Measurements from ENCODE around the gene CLBA1. TPM values are rescaled to one million over a fixed set of nuclear protein-coding genes. Genes with fewer than 3 reads are reported as not detected.

The CLBA1 gene
- total RNA-seq, 1 experiment from 2014 or later, result 14.8 TPM

GRCh38 chr14:104940526-104941150 lies 45.0 kb upstream of the CLBA1 start:
- H3K27ac ChIP-seq (ENCODE audit: low read depth, low read length), result no peak overlapping the region
- peak; percentile 75 for ATAC-seq
- no TSS peak for BruUV-seq (replicated peaks)
- no peaks in the 10 kb centered on the region for H3K36me3 ChIP-seq (ENCODE audit: control insufficient read depth in 1 of 2, insufficient read depth in 2 of 2, low read length in 2 of 2)
- H3K4me1 ChIP-seq (ENCODE audit: control insufficient read depth in 1 of 2, insufficient read depth in 2 of 2, low read length in 2 of 2), result no peaks in the 10 kb centered on the region
- no peak overlapping the region for H2AFZ ChIP-seq (ENCODE audit: low read depth, low read length, poor library complexity, severe bottlenecking)
- H3K9me3 ChIP-seq (ENCODE audit: control insufficient read depth in 1 of 2, insufficient read depth in 1 of 2, low read depth in 1 of 2, low read length in 2 of 2), result no peaks in the 10 kb centered on the region
- ChIA-PET POLR2A (no interaction called here), RAD21 (ENCODE audit: low non-redundant PET in 1 of 2, low total read pairs in 2 of 2, uncharacterized antibody in 2 of 2, unreplicated experiment in 2 of 2) (no interaction called here), CTCF (no interaction called here)
- H3K4me2 ChIP-seq (ENCODE audit: low read length), result no peak overlapping the region
- no peaks in the 10 kb centered on the region for H4K20me1 ChIP-seq (ENCODE audit: insufficient read depth)
- no peaks in the 10 kb centered on the region for H3K27me3 ChIP-seq (ENCODE audit: insufficient read depth, low read length)
- H3K79me2 ChIP-seq (ENCODE audit: insufficient read depth, low read length), result no peaks in the 10 kb centered on the region
- H3K9me2 ChIP-seq (ENCODE audit: insufficient read depth), result no peaks in the 10 kb centered on the region
- no peak overlapping the region for H3K9ac ChIP-seq (ENCODE audit: low read length)
- no peak for DNase-seq (ENCODE audit: low read depth, low spot score)
- no peak overlapping the region for H3K4me3 ChIP-seq (replicated peaks in 1 of 2; ENCODE audit: low read depth in 1 of 2, low read length in 2 of 2)
- TF ChIP-seq ELF1 (IDR thresholded peaks at IDR 0.05; ENCODE audit: borderline replicate concordance, low read depth) (no peak), EZH2 (IDR thresholded peaks at IDR 0.05) (no peak), SRF (IDR thresholded peaks at IDR 0.05; ENCODE audit: low read depth) (no peak), RAD21 (IDR thresholded peaks at IDR 0.05; ENCODE audit: low read depth) (peak; percentile 35; the same call in 1 of the 2 replicates), YY1 (IDR thresholded peaks at IDR 0.05; ENCODE audit: extremely low read depth, insufficient replicate concordance, low read depth, low read length) (no peak), TCF7L2 (IDR thresholded peaks at IDR 0.05; ENCODE audit: borderline replicate concordance, extremely low read depth, insufficient read depth, insufficient read length) (no peak), POLR2AphosphoS5 (IDR thresholded peaks at IDR 0.05; ENCODE audit: low read depth, low read length) (no peak), FOSL1 (IDR thresholded peaks at IDR 0.05; ENCODE audit: low read depth) (no peak), EGR1 (IDR thresholded peaks at IDR 0.05; ENCODE audit: low read depth) (no peak)
- TF ChIP-seq, protein P1, sequence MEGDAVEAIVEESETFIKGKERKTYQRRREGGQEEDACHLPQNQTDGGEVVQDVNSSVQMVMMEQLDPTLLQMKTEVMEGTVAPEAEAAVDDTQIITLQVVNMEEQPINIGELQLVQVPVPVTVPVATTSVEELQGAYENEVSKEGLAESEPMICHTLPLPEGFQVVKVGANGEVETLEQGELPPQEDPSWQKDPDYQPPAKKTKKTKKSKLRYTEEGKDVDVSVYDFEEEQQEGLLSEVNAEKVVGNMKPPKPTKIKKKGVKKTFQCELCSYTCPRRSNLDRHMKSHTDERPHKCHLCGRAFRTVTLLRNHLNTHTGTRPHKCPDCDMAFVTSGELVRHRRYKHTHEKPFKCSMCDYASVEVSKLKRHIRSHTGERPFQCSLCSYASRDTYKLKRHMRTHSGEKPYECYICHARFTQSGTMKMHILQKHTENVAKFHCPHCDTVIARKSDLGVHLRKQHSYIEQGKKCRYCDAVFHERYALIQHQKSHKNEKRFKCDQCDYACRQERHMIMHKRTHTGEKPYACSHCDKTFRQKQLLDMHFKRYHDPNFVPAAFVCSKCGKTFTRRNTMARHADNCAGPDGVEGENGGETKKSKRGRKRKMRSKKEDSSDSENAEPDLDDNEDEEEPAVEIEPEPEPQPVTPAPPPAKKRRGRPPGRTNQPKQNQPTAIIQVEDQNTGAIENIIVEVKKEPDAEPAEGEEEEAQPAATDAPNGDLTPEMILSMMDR (IDR thresholded peaks at IDR 0.05 in 2 of 3, conservative IDR thresholded peaks at IDR 0.05 in 1 of 3; ENCODE audit: borderline replicate concordance in 1 of 3, insufficient read depth in 1 of 3, low read depth in 2 of 3, low read length in 2 of 3), result peak in 2 of 3 experiments; percentile 11 to 30; a peak in 1 of 6 replicates
- intact Hi-C loops (cut with micrococcal nuclease), result no loop called here

Measured in HCT116 (cell line).